K562 (cell line): Measurements from ENCODE around the gene SORCS2. TPM values are rescaled to one million over a fixed set of nuclear protein-coding genes. Genes with fewer than 3 reads are reported as not detected.

Source experiments
- ATAC-seq: fragments of 200-7000 bp; cut with Tn5 transposase; 3 replicates; pipeline ENCODE4 v1.9.1; 2020; ENCODE audit warnings: moderate library complexity
- BruUV-seq: library from RNA; stranded (reverse); fragments of 400-500 nt; replicated peaks from 2 replicates; lab custom pipeline; 2021; lab: Mats Ljungman, UMichigan
- CTCF ChIA-PET: fragments of 300-600 bp; formaldehyde crosslinking; extraction: SDS; loops from one replicate; lab custom pipeline; 2021; ENCODE audit warnings: low intra/inter-chr PET ratio; lab: Yijun Ruan, JAX
- POLR2A ChIA-PET: fragments of 300-600, 350-650 bp; sonication (Branson Sonifier 250); formaldehyde crosslinking; extraction: SDS; loops from one replicate; lab custom pipeline; 2021; ENCODE audit warnings: antibody characterized with exemption, inconsistent platforms; lab: Yijun Ruan, JAX
- DNase-seq, 4 experiments: peaks; one replicate each; pipeline versions ENCODE4 v3.0.0 to v3.0.0-alpha.2; 2011 to 2018; ENCODE audit warnings: low spot score in 3 of 4, mixed read lengths in 3 of 4; ENCODE audit errors: extremely low read depth in 1 of 4
- FAIRE-seq: peaks from 2 replicates; lab custom pipeline; 2011; peaks lifted over from hg19 to GRCh38; lab: Jason Lieb, UNC
- H2AFZ ChIP-seq: 2 replicates; pipeline ENCODE4 v1.6.0; 2011; ENCODE audit warnings: low read depth, low read length, control low read depth, inconsistent platforms
- H3K27ac ChIP-seq: fragments of 200-600 bp; 3 replicates; pipeline ENCODE4 v1.8.0; 2011; ENCODE audit warnings: low read depth, mild to moderate bottlenecking, control low read depth, inconsistent platforms, low read length, moderate library complexity, mixed read lengths; ENCODE audit errors: extremely low read depth
- H3K27me3 ChIP-seq, 2 experiments: fragments of 300-600 bp in 1 of 2; 2 replicates in 1 of 2; 3 replicates in 1 of 2; pipeline versions ENCODE4 v1.6.0 to v1.8.0; 2011; ENCODE audit warnings: inconsistent platforms in 2 of 2, low read length in 2 of 2, mild to moderate bottlenecking in 1 of 2, mixed read lengths in 1 of 2, moderate library complexity in 1 of 2; ENCODE audit not compliant: control insufficient read depth in 2 of 2, insufficient read depth in 2 of 2
- H3K36me3 ChIP-seq: fragments of 300-600 bp; 3 replicates; pipeline ENCODE4 v1.8.0; 2011; ENCODE audit warnings: mild to moderate bottlenecking, low read length, inconsistent platforms; ENCODE audit not compliant: control insufficient read depth, insufficient read depth
- H3K4me1 ChIP-seq, 2 experiments: fragments of 200-600 bp in 1 of 2; replicated peaks in 1 of 2; 2 replicates in 1 of 2; 3 replicates in 1 of 2; pipeline versions ENCODE4 v1.5.1 to v1.8.0; 2011; ENCODE audit warnings: inconsistent platforms in 2 of 2, low read length in 2 of 2, mild to moderate bottlenecking in 1 of 2, mixed read lengths in 1 of 2, moderate library complexity in 1 of 2; ENCODE audit not compliant: control insufficient read depth in 2 of 2, insufficient read depth in 2 of 2
- H3K4me2 ChIP-seq: 2 replicates; pipeline ENCODE4 v1.6.1; 2011; ENCODE audit warnings: low read length, control low read depth, inconsistent platforms, mixed read lengths; ENCODE audit not compliant: insufficient read depth
- H3K4me3 ChIP-seq: fragments of 200-600 bp; sonication (generic), shearing (Covaris generic); 2 replicates; pipeline ENCODE4 v1.5.1; 2016; ENCODE audit warnings: control low read depth, inconsistent platforms
- H3K79me2 ChIP-seq: fragments of 200-600 bp; 3 replicates; pipeline ENCODE4 v1.8.0; 2011; ENCODE audit warnings: low read length, inconsistent platforms; ENCODE audit not compliant: control insufficient read depth, insufficient read depth
- H3K9ac ChIP-seq, 2 experiments: 2 replicates each; pipeline versions ENCODE4 v1.6.0 to v1.6.1; 2011; ENCODE audit warnings: low read depth in 2 of 2, low read length in 2 of 2, control low read depth in 1 of 2, inconsistent platforms in 1 of 2, mild to moderate bottlenecking in 1 of 2, mixed read lengths in 1 of 2; ENCODE audit not compliant: insufficient read depth in 1 of 2
- H3K9me1 ChIP-seq: one replicate; pipeline ENCODE4 v1.6.0; 2011; ENCODE audit warnings: inconsistent platforms, mild to moderate bottlenecking, low read length, moderate library complexity; ENCODE audit not compliant: control insufficient read depth, insufficient read depth
- H3K9me3 ChIP-seq: replicated peaks from 2 replicates; pipeline ENCODE4 v1.5.1; 2011; ENCODE audit warnings: low read depth, low read length, inconsistent platforms; ENCODE audit not compliant: control insufficient read depth, insufficient read depth
- H4K20me1 ChIP-seq: replicated peaks from 2 replicates; pipeline ENCODE4 v1.6.1; 2011; ENCODE audit warnings: low read length, inconsistent platforms, mixed read lengths; ENCODE audit not compliant: control insufficient read depth, insufficient read depth
- EWSR1 ChIP-seq: fragments of 450-650 bp; IDR thresholded peaks from 2 replicates; pipeline ENCODE4 v1.6.1; 2018; ENCODE audit warnings: borderline replicate concordance, mild to moderate bottlenecking, low read depth, moderate library complexity; ENCODE audit not compliant: partially characterized antibody
- HOXB6 ChIP-seq: fragments of 250-450 bp; sonication (Bioruptor Pico); IDR thresholded peaks from 2 replicates; pipeline ENCODE4 v1.5.1; 2022; ENCODE audit warnings: mild to moderate bottlenecking, borderline replicate concordance
- MAFG ChIP-seq: fragments of 450-650 bp; conservative IDR thresholded peaks from 2 replicates; pipeline ENCODE4 v1.6.1; 2016; ENCODE audit warnings: missing genetic modification characterization, missing compliant biosample characterization
- ZNF436 ChIP-seq: fragments of 250-450, 450-650 bp; sonication (Bioruptor Pico); formaldehyde crosslinking; IDR thresholded peaks from 2 replicates; pipeline ENCODE4 v1.7.0; 2020; ENCODE audit warnings: mild to moderate bottlenecking
- WGBS: fragments of 100-300 bp; shearing (Covaris generic); methylation state at CpG from one replicate; pipeline ENCODE4 v1.1.6; 2016; ENCODE audit warnings: low coverage, mixed read lengths; ENCODE audit not compliant: insufficient coverage; ENCODE audit errors: missing lambda C conversion rate; 5-methylcytosine and 5-hydroxymethylcytosine counted together
- in situ Hi-C: fragments of 300-500 bp; cut with MboI; formaldehyde crosslinking; loops from 4 replicates; pipeline ENCODE4 v1.15.0; 2018; ENCODE audit warnings: inconsistent platforms, mixed read lengths
- intact Hi-C: fragments of 100-400 bp; cut with micrococcal nuclease; formaldehyde crosslinking; loops from 2 replicates; pipeline ENCODE4 v1.14.2; 2022
- polyA plus RNA-seq, 8 experiments: library from polyadenylated mRNA; depleted of rRNA in 4 of 8; stranded (reverse) in 5 of 8; unstranded in 3 of 8; fragments of >200 nt; fragmentation: Nextera tagmentation in 2 of 8; fragmentation: Illumina TruSeq in 1 of 8; extraction: Ambion mirVana in 2 of 8; extraction: Trizol in 1 of 8; gene quantifications; 2 replicates each; pipeline versions ENCODE4 v1.2.1 to v1.2.3, GENCODE V29; 2011 to 2014; ENCODE audit warnings: inconsistent platforms in 1 of 8, missing spikeins in 1 of 8
- total RNA-seq, 7 experiments: library from RNA; depleted of rRNA in 6 of 7; stranded (reverse); fragments of >200 nt in 6 of 7; fragmentation: Illumina TruSeq in 2 of 7; extraction: Trizol in 2 of 7; gene quantifications; 2 replicates each; pipeline versions ENCODE4 v1.2.1 to v1.2.3, GENCODE V29; 2011 to 2021; ENCODE audit warnings: low replicate concordance in 1 of 7
- TF ChIP-seq, protein P1 (sequence below), 3 experiments: IDR thresholded peaks in 2 of 3; conservative IDR thresholded peaks in 1 of 3; 2 replicates each; pipeline ENCODE4 v1.5.1; 2011 to 2012; ENCODE audit warnings: low read length in 3 of 3, mild to moderate bottlenecking in 3 of 3, control low read depth in 2 of 3, improper control_type of control experiment in 1 of 3, inconsistent platforms in 1 of 3, low read depth in 1 of 3, mixed read lengths in 1 of 3, moderate library complexity in 1 of 3; ENCODE audit not compliant: insufficient read depth in 2 of 3

SORCS2 gene
- total and polyA plus RNA-seq, 9 of the 15 experiments (the other 6 are each of a cell fraction or from before 2014, with no cell fraction given): not detected

DNA sequence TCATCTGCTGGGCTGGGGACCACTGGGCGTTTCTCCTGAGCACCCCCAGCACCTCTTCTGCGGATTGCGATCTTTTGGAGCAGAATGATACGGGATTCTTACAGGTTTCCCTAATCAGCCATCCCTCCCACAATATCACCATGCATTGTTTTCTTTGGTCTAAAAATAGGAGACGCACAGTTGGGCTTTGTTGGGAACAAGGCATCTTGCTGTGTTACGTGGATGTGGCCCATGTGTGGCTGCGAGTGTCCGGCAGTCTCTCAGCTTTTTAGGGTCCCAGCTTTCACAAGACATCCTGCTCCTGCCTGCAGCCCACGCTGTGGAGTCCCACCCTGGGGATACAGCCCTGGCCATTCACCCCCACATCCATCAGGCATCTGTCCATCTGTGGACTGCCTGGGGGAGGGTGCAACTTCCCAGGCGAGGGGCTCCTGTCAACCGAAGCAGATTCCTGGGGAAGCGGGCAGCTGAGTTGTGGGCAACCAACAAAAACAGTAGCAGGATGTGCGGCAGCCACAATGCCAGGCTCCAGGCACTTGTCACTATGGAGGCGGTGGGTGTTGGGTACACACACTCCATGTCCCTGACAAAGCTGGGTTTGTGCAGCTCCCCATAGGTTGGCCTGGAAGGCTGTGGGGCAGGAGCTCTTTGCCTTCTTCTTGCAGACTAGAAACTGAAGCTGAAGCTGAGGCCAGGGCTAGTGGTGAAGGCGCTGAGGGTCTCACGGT lies 427.9 kb downstream of the SORCS2 start:
- Histone ChIP-seq H3K9me1 (no peaks in the 10 kb centered on the region), H3K27me3 (peaks cover 2 to 37% of the 10 kb centered on the region in 2 experiments; a peak in 3 of 5 replicates), H4K20me1 (0 out of 2 replicates have a peak, but pooled peaks cover 3% of the 10 kb centered on the region), H3K79me2 (no peaks in the 10 kb centered on the region), H2AFZ (no peak overlapping the region), H3K9ac (no peak overlapping the region), H3K4me1 (no peaks in the 10 kb centered on the region), H3K27ac (no peak overlapping the region), H3K4me3 (no peak overlapping the region), H3K36me3 (no peaks in the 10 kb centered on the region), H3K9me3 (no peaks in the 10 kb centered on the region), H3K4me2 (no peak overlapping the region)
- POLR2A ChIA-PET: no interaction called here
- intact Hi-C loops: no loop called here
- DNase-seq (no peak), FAIRE-seq (no peak), ATAC-seq (no peak)
- in situ Hi-C loops: no loop called here
- CTCF ChIA-PET: no interaction called here
- BruUV-seq: no TSS peak
- 4% methylated on average over 14 of the region's 16 CpGs for WGBS
- TF ChIP-seq HOXB6: no peak
- TF ChIP-seq, protein P1, sequence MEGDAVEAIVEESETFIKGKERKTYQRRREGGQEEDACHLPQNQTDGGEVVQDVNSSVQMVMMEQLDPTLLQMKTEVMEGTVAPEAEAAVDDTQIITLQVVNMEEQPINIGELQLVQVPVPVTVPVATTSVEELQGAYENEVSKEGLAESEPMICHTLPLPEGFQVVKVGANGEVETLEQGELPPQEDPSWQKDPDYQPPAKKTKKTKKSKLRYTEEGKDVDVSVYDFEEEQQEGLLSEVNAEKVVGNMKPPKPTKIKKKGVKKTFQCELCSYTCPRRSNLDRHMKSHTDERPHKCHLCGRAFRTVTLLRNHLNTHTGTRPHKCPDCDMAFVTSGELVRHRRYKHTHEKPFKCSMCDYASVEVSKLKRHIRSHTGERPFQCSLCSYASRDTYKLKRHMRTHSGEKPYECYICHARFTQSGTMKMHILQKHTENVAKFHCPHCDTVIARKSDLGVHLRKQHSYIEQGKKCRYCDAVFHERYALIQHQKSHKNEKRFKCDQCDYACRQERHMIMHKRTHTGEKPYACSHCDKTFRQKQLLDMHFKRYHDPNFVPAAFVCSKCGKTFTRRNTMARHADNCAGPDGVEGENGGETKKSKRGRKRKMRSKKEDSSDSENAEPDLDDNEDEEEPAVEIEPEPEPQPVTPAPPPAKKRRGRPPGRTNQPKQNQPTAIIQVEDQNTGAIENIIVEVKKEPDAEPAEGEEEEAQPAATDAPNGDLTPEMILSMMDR (IDR thresholded peaks at IDR 0.05 in 2 of 3, conservative IDR thresholded peaks at IDR 0.05 in 1 of 3; ENCODE audit: insufficient read depth in 2 of 3, low read depth in 1 of 3, low read length in 3 of 3): no peak
- TF ChIP-seq EWSR1: no peak
- no peak for TF ChIP-seq MAFG
- no peak for TF ChIP-seq ZNF436 (CRISPR knock-in tag)
- TF ChIP-seq, all 486 proteins: peak for 0
